H1 (cell line): ENCODE results near the gene SPDYE2.
"Not testable (repeated sequence)": the region's sequence is repeated elsewhere in the genome, so short reads cannot be mapped to it uniquely, and the experiment has no call there.

Experiments
- BRCA1 ChIP-seq: IDR thresholded peaks from 2 replicates; pipeline ENCODE4 v1.6.1; 2012; ENCODE audit warnings: low read depth, low read length, improper control_type of control experiment
- CTCF ChIP-seq, 3 experiments: IDR thresholded peaks; 1 replicate in 2 of 3; 2 replicates in 1 of 3; pipeline versions ENCODE4 v1.5.1 to v1.6.1; 2011; ENCODE audit warnings: low read length in 3 of 3, mild to moderate bottlenecking in 3 of 3, inconsistent platforms in 2 of 3, low read depth in 1 of 3, moderate library complexity in 1 of 3; ENCODE audit not compliant: insufficient read depth in 1 of 3; ENCODE audit errors: control extremely low read depth in 1 of 3
- EZH2 ChIP-seq: fragments of 200-600 bp; sonication (generic); IDR thresholded peaks from 2 replicates; pipeline ENCODE4 v1.7.1; 2012; ENCODE audit warnings: low read depth, mild to moderate bottlenecking, moderate library complexity, low read length, inconsistent platforms; ENCODE audit not compliant: severe bottlenecking
- JUND ChIP-seq: IDR thresholded peaks from 2 replicates; pipeline ENCODE4 v1.6.1; 2011; ENCODE audit warnings: mild to moderate bottlenecking, improper control_type of control experiment, low read length
- KDM1A ChIP-seq: fragments of 200-600, 300-600 bp; sonication (generic); IDR thresholded peaks from 2 replicates; pipeline ENCODE4 v1.7.1; 2016; ENCODE audit warnings: mild to moderate bottlenecking, low read length, borderline replicate concordance
- MAX ChIP-seq: IDR thresholded peaks from 2 replicates; pipeline ENCODE4 v1.6.1; 2012; ENCODE audit warnings: inconsistent platforms
- POLR2A ChIP-seq, 2 experiments: IDR thresholded peaks; 1 replicate in 1 of 2; 2 replicates in 1 of 2; pipeline ENCODE4 v1.6.1; 2011; ENCODE audit warnings: low read depth in 2 of 2, low read length in 2 of 2, mild to moderate bottlenecking in 2 of 2; ENCODE audit errors: control extremely low read depth in 1 of 2
- RAD21 ChIP-seq, 2 experiments: IDR thresholded peaks in 1 of 2; conservative IDR thresholded peaks in 1 of 2; 2 replicates each; pipeline ENCODE4 v1.6.1; 2011; ENCODE audit warnings: low read depth in 2 of 2, low read length in 2 of 2, improper control_type of control experiment in 1 of 2, inconsistent platforms in 1 of 2, mild to moderate bottlenecking in 1 of 2, moderate library complexity in 1 of 2
- SIRT6 ChIP-seq: IDR thresholded peaks from one replicate; pipeline ENCODE4 v1.7.1; 2012; ENCODE audit warnings: low read length, inconsistent platforms
- SP1 ChIP-seq: IDR thresholded peaks from 2 replicates; pipeline ENCODE4 v1.6.1; 2011; ENCODE audit warnings: low read depth, low read length
- SRF ChIP-seq: IDR thresholded peaks from 2 replicates; pipeline ENCODE4 v1.6.1; 2011; ENCODE audit warnings: mild to moderate bottlenecking, low read depth, low read length, moderate library complexity
- YY1 ChIP-seq: IDR thresholded peaks from 2 replicates; pipeline ENCODE4 v1.6.1; 2011; ENCODE audit warnings: low read depth, mild to moderate bottlenecking, low read length

- not testable (repeated sequence) for TF ChIP-seq RAD21 (IDR thresholded peaks at IDR 0.05 in 1 of 2, conservative IDR thresholded peaks at IDR 0.05 in 1 of 2; ENCODE audit: low read depth in 2 of 2, low read length in 2 of 2); MAX; SIRT6; CTCF (IDR thresholded peaks at IDR 0.05; ENCODE audit: control extremely low read depth in 1 of 3, insufficient read depth in 1 of 3, low read depth in 1 of 3, low read length in 3 of 3); BRCA1; JUND; POLR2A (IDR thresholded peaks at IDR 0.05; ENCODE audit: control extremely low read depth in 1 of 2, low read depth in 2 of 2, low read length in 2 of 2); SP1; KDM1A; EZH2; YY1; SRF
These were observed 38.8 kb downstream of the SPDYE2 start for GRCh38 chr7:102589857-102590256.
